ENCODE measurements around the gene TOM1. TPM values are rescaled to one million over a fixed set of nuclear protein-coding genes. Genes with fewer than 3 reads are reported as not detected.
A peak's percentile ranks its signal among the peaks of the same experiment; 100 is the strongest.

The TOM1 gene
- total and polyA plus RNA-seq, 4 donors = 17.9 to 53.0 (median 50.5) TPM

- H3K9ac ChIP-seq (ENCODE audit: low read depth in 1 of 2, low read length in 2 of 2) = no peak overlapping the region
- TF ChIP-seq ATF3 (IDR thresholded peaks at IDR 0.05) (no peak), GABPA (IDR thresholded peaks at IDR 0.05 in 1 of 2, conservative IDR thresholded peaks at IDR 0.05 in 1 of 2) (no peak), HNF4A (conservative IDR thresholded peaks at IDR 0.05) (no peak), EGR1 (IDR thresholded peaks at IDR 0.05; ENCODE audit: low read depth in 2 of 2) (no peak), HNF4G (IDR thresholded peaks at IDR 0.05) (no peak), FOXA2 (IDR thresholded peaks at IDR 0.05) (no peak), SP1 (IDR thresholded peaks at IDR 0.05) (no peak), TAF1 (conservative IDR thresholded peaks at IDR 0.05) (no peak)
- WGBS = 69% methylated on average over 9 of the region's 9 CpGs
- peaks cover 3 to 32% (median 11%) of the 10 kb centered on the region in 4 donors for H3K36me3 ChIP-seq (ENCODE audit: control insufficient read depth in 4 of 4, insufficient read depth in 3 of 4, low read depth in 1 of 4, low read length in 3 of 4)
- no peak for DNase-seq (ENCODE audit: low spot score)
- H3K4me1 ChIP-seq (ENCODE audit: control insufficient read depth in 4 of 4, insufficient read depth in 4 of 4, low read length in 3 of 4) = peaks cover 5 to 20% (median 16%) of the 10 kb centered on the region in 4 donors
- no peaks in the 10 kb centered on the region for H3K27me3 ChIP-seq (ENCODE audit: control insufficient read depth in 4 of 4, insufficient read depth in 4 of 4, low read length in 3 of 4)
- no peaks in the 10 kb centered on the region for H3K9me3 ChIP-seq (ENCODE audit: control insufficient read depth in 4 of 4, low read length in 3 of 4)
- no peak overlapping the region for H3K4me3 ChIP-seq (ENCODE audit: low read depth in 1 of 3, low read length in 3 of 3)
- no peak overlapping the region for H3K27ac ChIP-seq (ENCODE audit: low read depth in 1 of 2, low read length in 2 of 2)
Measured at GRCh38 chr22:35349368-35349703, 49.6 kb downstream of the TOM1 start.

GRCh38 chr22:35349704-35350538 lies 50.2 kb downstream of the TOM1 start:
- no peak for DNase-seq (ENCODE audit: low spot score)
- TF ChIP-seq HNF4G (IDR thresholded peaks at IDR 0.05) (no peak), TAF1 (conservative IDR thresholded peaks at IDR 0.05) (no peak), RAD21 (IDR thresholded peaks at IDR 0.05) (no peak), GABPA (IDR thresholded peaks at IDR 0.05 in 1 of 2, conservative IDR thresholded peaks at IDR 0.05 in 1 of 2) (no peak), EGR1 (IDR thresholded peaks at IDR 0.05; ENCODE audit: low read depth in 2 of 2) (no peak), FOXA2 (IDR thresholded peaks at IDR 0.05) (no peak), JUND (IDR thresholded peaks at IDR 0.05) (no peak), CTCF (IDR thresholded peaks at IDR 0.05; ENCODE audit: low read depth, low read length, missing input control) (no peak), FOXA1 (IDR thresholded peaks at IDR 0.05) (no peak), ATF3 (IDR thresholded peaks at IDR 0.05) (no peak), NR2F2 (IDR thresholded peaks at IDR 0.05) (no peak), SP1 (IDR thresholded peaks at IDR 0.05) (no peak), REST (IDR thresholded peaks at IDR 0.05) (no peak), RXRA (IDR thresholded peaks at IDR 0.05) (no peak), HNF4A (conservative IDR thresholded peaks at IDR 0.05) (no peak), YY1 (IDR thresholded peaks at IDR 0.05) (no peak)
- TF ChIP-seq, protein P1, sequence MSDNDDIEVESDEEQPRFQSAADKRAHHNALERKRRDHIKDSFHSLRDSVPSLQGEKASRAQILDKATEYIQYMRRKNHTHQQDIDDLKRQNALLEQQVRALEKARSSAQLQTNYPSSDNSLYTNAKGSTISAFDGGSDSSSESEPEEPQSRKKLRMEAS (IDR thresholded peaks at IDR 0.05) = no peak
- TF ChIP-seq, protein P2, sequence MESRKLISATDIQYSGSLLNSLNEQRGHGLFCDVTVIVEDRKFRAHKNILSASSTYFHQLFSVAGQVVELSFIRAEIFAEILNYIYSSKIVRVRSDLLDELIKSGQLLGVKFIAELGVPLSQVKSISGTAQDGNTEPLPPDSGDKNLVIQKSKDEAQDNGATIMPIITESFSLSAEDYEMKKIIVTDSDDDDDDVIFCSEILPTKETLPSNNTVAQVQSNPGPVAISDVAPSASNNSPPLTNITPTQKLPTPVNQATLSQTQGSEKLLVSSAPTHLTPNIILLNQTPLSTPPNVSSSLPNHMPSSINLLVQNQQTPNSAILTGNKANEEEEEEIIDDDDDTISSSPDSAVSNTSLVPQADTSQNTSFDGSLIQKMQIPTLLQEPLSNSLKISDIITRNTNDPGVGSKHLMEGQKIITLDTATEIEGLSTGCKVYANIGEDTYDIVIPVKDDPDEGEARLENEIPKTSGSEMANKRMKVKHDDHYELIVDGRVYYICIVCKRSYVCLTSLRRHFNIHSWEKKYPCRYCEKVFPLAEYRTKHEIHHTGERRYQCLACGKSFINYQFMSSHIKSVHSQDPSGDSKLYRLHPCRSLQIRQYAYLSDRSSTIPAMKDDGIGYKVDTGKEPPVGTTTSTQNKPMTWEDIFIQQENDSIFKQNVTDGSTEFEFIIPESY (IDR thresholded peaks at IDR 0.05) = no peak
- H3K9me3 ChIP-seq (ENCODE audit: control insufficient read depth in 4 of 4, low read length in 3 of 4) = no peaks in the 10 kb centered on the region
- no peak overlapping the region for H3K4me3 ChIP-seq (ENCODE audit: low read depth in 1 of 3, low read length in 3 of 3)
- WGBS = 63% methylated on average over 17 of the region's 17 CpGs
- H3K27ac ChIP-seq (ENCODE audit: low read depth in 1 of 2, low read length in 2 of 2) = peak overlapping the region in 1 of 2 donors; percentile 39
- H3K27me3 ChIP-seq (ENCODE audit: control insufficient read depth in 4 of 4, insufficient read depth in 4 of 4, low read length in 3 of 4) = no peaks in the 10 kb centered on the region
- H3K9ac ChIP-seq (ENCODE audit: low read depth in 1 of 2, low read length in 2 of 2) = peak overlapping the region in 1 of 2 donors; percentile 23
- H3K36me3 ChIP-seq (ENCODE audit: control insufficient read depth in 4 of 4, insufficient read depth in 3 of 4, low read depth in 1 of 4, low read length in 3 of 4) = peaks cover 3 to 26% (median 9%) of the 10 kb centered on the region in 4 donors
- peaks cover 5 to 20% (median 16%) of the 10 kb centered on the region in 4 donors for H3K4me1 ChIP-seq (ENCODE audit: control insufficient read depth in 4 of 4, insufficient read depth in 4 of 4, low read length in 3 of 4)

Measured in liver (tissue), 9 donors.